Trophoblast cell (in vitro differentiated cells and primary cell): ENCODE results near the gene ALPP.
"Not testable (repeated sequence)": the region's sequence is repeated elsewhere in the genome, so short reads cannot be mapped to it uniquely, and the experiment has no call there.

Experiments used
- DNase-seq, 2 donors: peaks; one replicate each; pipeline ENCODE4 v3.0.0-alpha.2; 2016
- H2AFZ ChIP-seq: 2 replicates; pipeline ENCODE4 v1.6.1; 2013; ENCODE audit warnings: low read length, moderate library complexity, mild to moderate bottlenecking; ENCODE audit not compliant: insufficient read depth, poor library complexity
- H2AK5ac ChIP-seq: 2 replicates; pipeline ENCODE4 v1.6.1; 2013; ENCODE audit warnings: mild to moderate bottlenecking, low read length
- H2BK120ac ChIP-seq: 2 replicates; pipeline ENCODE4 v1.6.1; 2013; ENCODE audit warnings: low read length, mild to moderate bottlenecking, moderate library complexity; ENCODE audit not compliant: insufficient read depth, poor library complexity
- H2BK12ac ChIP-seq: 2 replicates; pipeline ENCODE4 v1.6.1; 2013; ENCODE audit warnings: mild to moderate bottlenecking, low read length, moderate library complexity
- H2BK5ac ChIP-seq: 2 replicates; pipeline ENCODE4 v1.6.1; 2013; ENCODE audit warnings: low read length, low read depth, moderate library complexity, mild to moderate bottlenecking; ENCODE audit not compliant: poor library complexity
- H3K14ac ChIP-seq: 2 replicates; pipeline ENCODE4 v1.6.1; 2013; ENCODE audit warnings: mild to moderate bottlenecking, low read length
- H3K18ac ChIP-seq: 2 replicates; pipeline ENCODE4 v1.6.1; 2013; ENCODE audit warnings: mild to moderate bottlenecking, low read length
- H3K23ac ChIP-seq: 2 replicates; pipeline ENCODE4 v1.6.1; 2013; ENCODE audit warnings: low read length
- H3K27ac ChIP-seq: 2 replicates; pipeline ENCODE4 v1.5.1; 2013; ENCODE audit warnings: low read depth, mild to moderate bottlenecking, inconsistent platforms, low read length, moderate library complexity
- H3K27me3 ChIP-seq: 2 replicates; pipeline ENCODE4 v1.6.1; 2013; ENCODE audit warnings: inconsistent platforms, mild to moderate bottlenecking, low read length, moderate library complexity; ENCODE audit not compliant: insufficient read depth
- H3K36me3 ChIP-seq, 2 experiments: 1 replicate in 1 of 2; 2 replicates in 1 of 2; pipeline ENCODE4 v1.6.1; 2013; ENCODE audit warnings: low read length in 2 of 2, mild to moderate bottlenecking in 2 of 2, moderate library complexity in 1 of 2; ENCODE audit not compliant: insufficient read depth in 2 of 2, control insufficient read depth in 1 of 2
- H3K4ac ChIP-seq: 2 replicates; pipeline ENCODE4 v1.6.1; 2013; ENCODE audit warnings: low read depth, mild to moderate bottlenecking, low read length, moderate library complexity
- H3K4me1 ChIP-seq, 2 experiments: 1 replicate in 1 of 2; 2 replicates in 1 of 2; pipeline ENCODE4 v1.6.1; 2013; ENCODE audit warnings: low read length in 2 of 2, mild to moderate bottlenecking in 2 of 2, moderate library complexity in 1 of 2; ENCODE audit not compliant: insufficient read depth in 2 of 2, control insufficient read depth in 1 of 2
- H3K4me2 ChIP-seq: 2 replicates; pipeline ENCODE4 v1.6.1; 2013; ENCODE audit warnings: inconsistent platforms, mild to moderate bottlenecking, low read length, moderate library complexity
- H3K4me3 ChIP-seq: 2 replicates; pipeline ENCODE4 v1.5.1; 2013; ENCODE audit warnings: mild to moderate bottlenecking, low read depth, low read length, inconsistent platforms
- H3K79me1 ChIP-seq: one replicate; pipeline ENCODE4 v1.6.1; 2013; ENCODE audit warnings: low read length
- H3K79me2 ChIP-seq: 2 replicates; pipeline ENCODE4 v1.6.1; 2013; ENCODE audit warnings: low read length, mild to moderate bottlenecking; ENCODE audit not compliant: control insufficient read depth, insufficient read depth, poor library complexity
- H3K9ac ChIP-seq: 2 replicates; pipeline ENCODE4 v1.6.1; 2013; ENCODE audit warnings: mild to moderate bottlenecking, low read length
- H3K9me3 ChIP-seq: 2 replicates; pipeline ENCODE4 v1.6.1; 2013; ENCODE audit warnings: low read depth, mild to moderate bottlenecking, control low read depth, inconsistent platforms, low read length; ENCODE audit not compliant: insufficient read depth
- H4K12ac ChIP-seq: 2 replicates; pipeline ENCODE4 v1.6.1; 2013; ENCODE audit warnings: low read depth, mild to moderate bottlenecking, low read length, moderate library complexity
- H4K8ac ChIP-seq: 2 replicates; pipeline ENCODE4 v1.6.1; 2013; ENCODE audit warnings: low read depth, mild to moderate bottlenecking, low read length, moderate library complexity
- H4K91ac ChIP-seq: one replicate; pipeline ENCODE4 v1.6.1; 2013; ENCODE audit warnings: low read depth, mild to moderate bottlenecking, low read length, moderate library complexity
- WGBS: extraction: QIAGEN DNeasy Blood & Tissue Kit; methylation state at CpG from one replicate; pipeline ENCODE4 v1.1.7; 2013; ENCODE audit warnings: missing lambda C conversion rate; ENCODE audit not compliant: insufficient read length, insufficient coverage; ENCODE audit errors: extremely low coverage; 5-methylcytosine and 5-hydroxymethylcytosine counted together

Gene ALPP

DNA sequence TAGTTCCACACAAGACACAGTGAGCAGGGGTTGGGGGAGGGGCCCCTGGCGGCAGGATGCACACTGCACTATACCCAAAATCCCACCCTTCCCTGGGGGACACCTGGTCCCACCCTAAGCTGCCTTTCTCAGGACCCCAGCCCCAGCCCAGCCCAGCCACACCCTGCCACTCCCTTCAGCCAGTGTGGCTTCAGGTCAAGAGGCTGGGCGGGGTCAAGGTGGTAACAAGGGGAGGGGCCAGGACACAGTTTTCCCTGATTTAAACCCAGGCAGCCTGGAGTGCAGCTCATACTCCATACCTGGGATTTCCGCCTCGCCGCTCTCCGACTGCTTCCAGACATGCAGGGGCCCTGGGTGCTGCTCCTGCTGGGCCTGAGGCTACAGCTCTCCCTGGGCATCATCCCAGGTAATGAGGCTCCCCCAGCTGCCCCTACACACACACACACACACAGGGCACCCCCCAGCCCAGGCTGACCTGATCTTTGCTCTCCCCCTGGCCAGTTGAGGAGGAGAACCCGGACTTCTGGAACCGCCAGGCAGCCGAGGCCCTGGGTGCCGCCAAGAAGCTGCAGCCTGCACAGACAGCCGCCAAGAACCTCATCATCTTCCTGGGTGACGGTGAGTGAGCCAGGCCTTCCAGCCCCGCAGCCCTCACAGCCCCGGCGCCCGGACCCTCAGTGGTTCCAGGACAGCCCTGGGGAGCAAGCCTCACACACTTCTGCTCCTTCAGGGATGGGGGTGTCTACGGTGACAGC lies 28.2 kb downstream of the ALPP start, which contains the start of gene ALPG:
Gene ALPG, plus strand, starts transcription at position 289 of the 755 bp plus-strand sequence. Its CDS starts 51 bp downstream, at position 340.
- Histone ChIP-seq H2BK12ac (no peak within 1 kb of the TSS), H3K4me2 (no peak within 1 kb of the TSS), H4K91ac (no peak within 1 kb of the TSS), H3K4me3 (no peak within 1 kb of the TSS), H3K23ac (no peak within 1 kb of the TSS), H2AFZ (no peak within 1 kb of the TSS), H3K27me3 (no peaks in the 10 kb centered on the region), H3K79me2 (no peaks in the 10 kb centered on the region), H3K14ac (no peak within 1 kb of the TSS), H3K36me3 (no peaks in the 10 kb centered on the region), H3K18ac (no peak within 1 kb of the TSS), H3K9me3 (peaks cover 2% of the 10 kb centered on the region), H3K79me1 (no peaks in the 10 kb centered on the region), H3K4me1 (no peaks in the 10 kb centered on the region), H4K8ac (no peak within 1 kb of the TSS), H2AK5ac (no peak within 1 kb of the TSS), H2BK5ac (no peak within 1 kb of the TSS), H3K27ac (no peak within 1 kb of the TSS), H2BK120ac (no peak within 1 kb of the TSS), H3K9ac (no peak within 1 kb of the TSS), H3K4ac (no peak within 1 kb of the TSS), H4K12ac (no peak within 1 kb of the TSS)
- DNase-seq, result no peak
- no CpG with 5 or more reads among the region's 17 CpGs for WGBS

DNA sequence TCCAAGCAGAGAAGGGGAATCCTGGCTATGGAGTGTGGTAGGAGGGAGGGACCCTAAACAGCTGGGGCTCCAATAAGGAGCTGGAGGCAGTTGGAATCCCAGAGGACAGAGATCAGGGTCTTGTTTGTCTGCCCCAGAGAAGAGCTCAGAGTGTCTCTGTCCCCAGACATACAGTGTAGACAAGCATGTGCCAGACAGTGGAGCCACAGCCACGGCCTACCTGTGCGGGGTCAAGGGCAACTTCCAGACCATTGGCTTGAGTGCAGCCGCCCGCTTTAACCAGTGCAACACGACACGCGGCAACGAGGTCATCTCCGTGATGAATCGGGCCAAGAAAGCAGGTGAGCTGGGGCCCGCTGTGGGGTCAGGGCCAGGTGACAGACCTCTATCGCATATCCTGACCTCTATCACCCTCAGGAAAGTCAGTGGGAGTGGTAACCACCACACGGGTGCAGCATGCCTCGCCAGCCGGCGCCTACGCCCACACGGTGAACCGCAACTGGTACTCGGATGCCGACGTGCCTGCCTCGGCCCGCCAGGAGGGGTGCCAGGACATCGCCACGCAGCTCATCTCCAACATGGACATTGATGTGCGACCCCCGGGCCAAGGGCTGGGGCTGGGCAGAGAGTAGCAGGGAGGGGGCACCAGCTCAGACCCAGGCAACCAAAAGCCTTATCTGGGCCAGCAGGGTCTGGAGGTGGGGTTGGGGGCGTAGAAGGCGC lies 29.0 kb downstream of the ALPP start:
- H3K36me3 ChIP-seq, H2BK12ac ChIP-seq, H2BK120ac ChIP-seq, H3K23ac ChIP-seq, H3K9ac ChIP-seq, H3K79me2 ChIP-seq, H4K12ac ChIP-seq, H3K9me3 ChIP-seq, H3K14ac ChIP-seq, H3K4me3 ChIP-seq, H2AFZ ChIP-seq, DNase-seq, H3K27ac ChIP-seq, H4K91ac ChIP-seq, H3K18ac ChIP-seq, H3K4me2 ChIP-seq, H3K4ac ChIP-seq, H2AK5ac ChIP-seq, H3K27me3 ChIP-seq, H4K8ac ChIP-seq, H3K4me1 ChIP-seq, H2BK5ac ChIP-seq, H3K79me1 ChIP-seq: not testable (repeated sequence)
- no CpG with 5 or more reads among the region's 30 CpGs for WGBS

GRCh38 chr2:232408269-232408668 lies 29.7 kb downstream of the ALPP start:
- DNase-seq, H3K4me3 ChIP-seq, H2AK5ac ChIP-seq, H4K8ac ChIP-seq, H4K12ac ChIP-seq, H3K9me3 ChIP-seq, H2BK5ac ChIP-seq, H3K27me3 ChIP-seq, H3K23ac ChIP-seq, H3K4ac ChIP-seq, H3K79me1 ChIP-seq, H4K91ac ChIP-seq, H3K18ac ChIP-seq, H2BK12ac ChIP-seq, H2AFZ ChIP-seq, H3K4me1 ChIP-seq, H3K36me3 ChIP-seq, H3K79me2 ChIP-seq, H3K27ac ChIP-seq, H3K4me2 ChIP-seq, H2BK120ac ChIP-seq, H3K9ac ChIP-seq, H3K14ac ChIP-seq: not testable (repeated sequence)
- WGBS, result no CpG with 5 or more reads among the region's 10 CpGs

DNA sequence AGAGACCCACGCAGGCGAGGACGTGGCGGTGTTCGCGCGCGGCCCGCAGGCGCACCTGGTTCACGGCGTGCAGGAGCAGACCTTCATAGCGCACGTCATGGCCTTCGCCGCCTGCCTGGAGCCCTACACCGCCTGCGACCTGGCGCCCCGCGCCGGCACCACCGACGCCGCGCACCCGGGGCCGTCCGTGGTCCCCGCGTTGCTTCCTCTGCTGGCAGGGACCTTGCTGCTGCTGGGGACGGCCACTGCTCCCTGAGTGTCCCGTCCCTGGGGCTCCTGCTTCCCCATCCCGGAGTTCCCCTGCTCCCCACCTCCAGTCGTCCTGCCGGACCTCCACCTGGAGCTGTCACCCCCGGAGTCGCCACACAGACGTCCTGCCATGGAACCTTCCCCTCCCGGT lies 31.1 kb downstream of the ALPP start:
- not testable (repeated sequence) for H3K9ac ChIP-seq, H3K14ac ChIP-seq, H3K4me3 ChIP-seq, H2AK5ac ChIP-seq, H3K79me1 ChIP-seq, H3K36me3 ChIP-seq, H4K8ac ChIP-seq, H3K4me2 ChIP-seq, H3K18ac ChIP-seq, H3K79me2 ChIP-seq, H2BK12ac ChIP-seq, H3K27me3 ChIP-seq, DNase-seq, H3K4me1 ChIP-seq, H4K91ac ChIP-seq, H3K27ac ChIP-seq, H3K4ac ChIP-seq, H3K23ac ChIP-seq, H2AFZ ChIP-seq, H2BK5ac ChIP-seq, H4K12ac ChIP-seq, H2BK120ac ChIP-seq, H3K9me3 ChIP-seq
- no CpG with 5 or more reads among the region's 40 CpGs for WGBS
